Measurements from ENCODE around the gene SETD7. TPM values are rescaled to one million over a fixed set of nuclear protein-coding genes. Genes with fewer than 3 reads are reported as not detected.

SETD7 gene
- total RNA-seq, 2 experiments from 2014 or later = 7.2 to 7.4 TPM

- Mint-ChIP-seq H3K9me3 (ENCODE audit: insufficient read depth) (no peaks in the 10 kb centered on the region), H3K4me3 (no peak overlapping the region), H3K4me1 (ENCODE audit: low read depth) (no peaks in the 10 kb centered on the region), H3K36me3 (ENCODE audit: low read depth) (no peaks in the 10 kb centered on the region), H3K27me3 (ENCODE audit: low read depth) (peaks cover 8% of the 10 kb centered on the region), H3K27ac (no peak overlapping the region)
- ATAC-seq (no peak), DNase-seq (no peak)
- ChIA-PET POLR2A (no interaction called here), CTCF (interaction anchor here (1.5 kb wide), 1 partner anchor 10 kb away, joined by 6 read pairs; no protein-coding TSS in a partner anchor)
Observed at GRCh38 chr4:139567159-139567870, 11.3 kb upstream of the SETD7 start.

- Mint-ChIP-seq H3K27ac (no peak overlapping the region), H3K9me3 (ENCODE audit: insufficient read depth) (no peaks in the 10 kb centered on the region), H3K4me3 (no peak overlapping the region), H3K27me3 (ENCODE audit: low read depth) (peaks cover 8% of the 10 kb centered on the region), H3K36me3 (ENCODE audit: low read depth) (peaks cover 2% of the 10 kb centered on the region), H3K4me1 (ENCODE audit: low read depth) (peaks cover 15% of the 10 kb centered on the region)
- no peak for DNase-seq
- ATAC-seq = no peak
- ChIA-PET CTCF (interaction anchor here (0.5 to 1.2 kb wide), 2 partner anchors 10 to 37 kb away, joined by 3 read pairs; no protein-coding TSS in a partner anchor), POLR2A (no interaction called here)
Observed at GRCh38 chr4:139564502-139564901, 8.5 kb upstream of the SETD7 start.

DNA sequence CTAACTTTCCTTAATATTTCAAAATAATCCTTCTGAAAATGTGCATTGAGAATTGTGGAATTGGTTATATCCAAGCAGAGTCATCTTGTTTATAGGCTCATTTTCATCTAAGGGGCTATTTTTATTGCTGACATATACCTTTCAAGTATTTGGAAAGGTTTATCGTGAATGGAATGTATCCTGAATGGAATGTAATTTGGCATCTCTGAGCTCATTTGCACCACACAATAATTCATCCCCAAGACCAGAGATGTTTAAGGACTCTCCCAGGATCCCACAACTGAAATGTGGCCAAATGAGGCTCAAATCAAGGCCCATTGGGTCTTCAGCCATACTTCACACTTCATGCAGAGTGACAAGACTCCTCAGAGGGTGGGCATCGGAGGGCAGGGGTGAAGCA, 7.5 kb upstream of the SETD7 start:
- CTCF ChIA-PET = no interaction called here
- Mint-ChIP-seq H3K4me3 (no peak overlapping the region), H3K4me1 (ENCODE audit: low read depth) (peaks cover 24% of the 10 kb centered on the region), H3K27me3 (ENCODE audit: low read depth) (peaks cover 6% of the 10 kb centered on the region), H3K36me3 (ENCODE audit: low read depth) (peaks cover 2% of the 10 kb centered on the region), H3K27ac (no peak overlapping the region), H3K9me3 (ENCODE audit: insufficient read depth) (no peaks in the 10 kb centered on the region)
- no peak for DNase-seq
- no peak for ATAC-seq
- POLR2A ChIA-PET = no interaction called here

DNA sequence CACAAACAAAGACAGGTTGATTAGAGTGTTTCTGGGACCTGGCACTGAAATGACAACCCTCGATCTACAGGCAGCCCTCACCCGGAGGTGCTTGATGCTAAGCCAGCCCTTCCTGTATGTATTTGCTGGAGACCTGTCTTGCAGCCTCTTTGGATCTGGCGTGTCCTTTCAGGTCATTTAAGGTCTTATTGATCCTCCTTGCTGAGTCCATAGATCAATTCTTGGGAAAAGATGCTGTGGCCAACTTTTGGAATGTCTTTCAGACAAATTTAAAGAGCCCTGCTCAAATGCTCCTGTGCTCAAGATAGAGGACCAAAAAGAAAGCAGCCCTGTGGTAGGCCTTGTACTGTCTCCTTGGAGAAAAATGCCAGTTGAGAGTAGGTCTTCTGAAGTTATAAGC, 6.8 kb upstream of the SETD7 start:
- H3K4me1 Mint-ChIP-seq (ENCODE audit: low read depth) = peaks cover 30% of the 10 kb centered on the region
- ATAC-seq = no peak
- ChIA-PET CTCF (no interaction called here), POLR2A (no interaction called here)
- no peak overlapping the region for H3K27ac Mint-ChIP-seq
- H3K36me3 Mint-ChIP-seq (ENCODE audit: low read depth) = peaks cover 2% of the 10 kb centered on the region
- no peaks in the 10 kb centered on the region for H3K9me3 Mint-ChIP-seq (ENCODE audit: insufficient read depth)
- H3K27me3 Mint-ChIP-seq (ENCODE audit: low read depth) = peaks cover 3% of the 10 kb centered on the region
- no peak overlapping the region for H3K4me3 Mint-ChIP-seq
- DNase-seq = no peak

DNA sequence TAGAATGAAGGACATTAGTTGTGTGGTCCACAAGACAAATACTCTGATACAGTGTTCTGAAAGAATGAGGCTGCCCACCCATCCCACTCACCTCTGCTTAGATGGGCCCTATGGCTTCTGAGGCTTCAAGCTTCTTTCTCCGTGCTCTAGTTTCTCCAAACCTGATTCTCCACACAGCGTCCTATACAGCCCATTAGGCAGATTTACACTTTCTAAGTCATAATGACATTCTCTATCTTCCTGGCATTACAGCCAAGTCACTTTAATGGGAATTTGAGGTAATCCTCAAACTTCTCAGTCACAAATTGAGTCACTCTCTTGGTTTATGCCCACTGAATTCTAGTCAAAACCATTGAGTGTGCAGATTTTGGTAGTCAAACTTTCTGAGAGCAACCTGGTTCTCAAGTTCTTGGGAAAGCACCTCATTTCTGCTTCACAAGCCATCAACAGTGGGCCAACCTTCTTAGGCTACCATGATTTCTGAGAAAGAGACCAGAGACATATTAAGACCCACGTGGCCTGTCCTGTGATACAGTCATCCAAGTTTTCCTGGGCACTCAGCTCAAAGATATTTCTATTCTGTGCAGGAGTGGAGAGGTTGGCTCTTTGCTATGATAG, 6.2 kb upstream of the SETD7 start:
- H3K4me1 Mint-ChIP-seq (ENCODE audit: low read depth) = peaks cover 37% of the 10 kb centered on the region
- H3K4me3 Mint-ChIP-seq = no peak overlapping the region
- ChIA-PET CTCF (no interaction called here), POLR2A (no interaction called here)
- ATAC-seq = no peak
- no peaks in the 10 kb centered on the region for H3K9me3 Mint-ChIP-seq (ENCODE audit: insufficient read depth)
- no peak overlapping the region for H3K27ac Mint-ChIP-seq
- DNase-seq = no peak
- H3K36me3 Mint-ChIP-seq (ENCODE audit: low read depth) = peaks cover 2% of the 10 kb centered on the region
- H3K27me3 Mint-ChIP-seq (ENCODE audit: low read depth) = peaks cover 5% of the 10 kb centered on the region

- Mint-ChIP-seq H3K36me3 (ENCODE audit: low read depth) (peaks cover 2% of the 10 kb centered on the region), H3K27me3 (ENCODE audit: low read depth) (peaks cover 6% of the 10 kb centered on the region), H3K4me1 (ENCODE audit: low read depth) (peaks cover 42% of the 10 kb centered on the region), H3K27ac (peak overlapping the region; percentile 81), H3K9me3 (ENCODE audit: insufficient read depth) (no peaks in the 10 kb centered on the region), H3K4me3 (peak overlapping the region; percentile 6)
- DNase-seq = peak; percentile 28
- peak; percentile 16 for ATAC-seq
- CTCF ChIA-PET = interaction anchor here (1.3 kb wide), 1 partner anchor 43 kb away, joined by 4 read pairs; no protein-coding TSS in a partner anchor
- POLR2A ChIA-PET = interaction anchor here (0.8 kb wide), 1 partner anchor 57 kb away, joined by 3 read pairs; no protein-coding TSS in a partner anchor
Observed at GRCh38 chr4:139560406-139561104, 4.5 kb upstream of the SETD7 start.

GRCh38 chr4:139559687-139560086, 3.7 kb upstream of the SETD7 start:
- H3K27me3 Mint-ChIP-seq (ENCODE audit: low read depth) = peaks cover 6% of the 10 kb centered on the region
- peak overlapping the region; percentile 5 for H3K27ac Mint-ChIP-seq
- H3K4me3 Mint-ChIP-seq = no peak overlapping the region
- ChIA-PET CTCF (interaction anchor here (1.2 to 1.3 kb wide), 2 partner anchors 44 to 60 kb away, joined by 3 to 4 read pairs; no protein-coding TSS in a partner anchor), POLR2A (no interaction called here)
- H3K4me1 Mint-ChIP-seq (ENCODE audit: low read depth) = peaks cover 47% of the 10 kb centered on the region
- H3K9me3 Mint-ChIP-seq (ENCODE audit: insufficient read depth) = no peaks in the 10 kb centered on the region
- DNase-seq = no peak
- no peak for ATAC-seq
- H3K36me3 Mint-ChIP-seq (ENCODE audit: low read depth) = peaks cover 4% of the 10 kb centered on the region

- H3K4me3 Mint-ChIP-seq = no peak overlapping the region
- no peaks in the 10 kb centered on the region for H3K9me3 Mint-ChIP-seq (ENCODE audit: insufficient read depth)
- H3K4me1 Mint-ChIP-seq (ENCODE audit: low read depth) = peaks cover 53% of the 10 kb centered on the region
- DNase-seq (no peak), ATAC-seq (no peak)
- ChIA-PET POLR2A (no interaction called here), CTCF (interaction anchor here (1.2 kb wide), 1 partner anchor 61 kb away, joined by 3 read pairs; no protein-coding TSS in a partner anchor)
- peak overlapping the region; percentile 26 for H3K27ac Mint-ChIP-seq
- peaks cover 4% of the 10 kb centered on the region for H3K36me3 Mint-ChIP-seq (ENCODE audit: low read depth)
- peaks cover 6% of the 10 kb centered on the region for H3K27me3 Mint-ChIP-seq (ENCODE audit: low read depth)
Observed at GRCh38 chr4:139559089-139559479, 3.1 kb upstream of the SETD7 start.

- Mint-ChIP-seq H3K4me1 (ENCODE audit: low read depth) (peaks cover 54% of the 10 kb centered on the region), H3K4me3 (no peak overlapping the region)
Observed at GRCh38 chr4:139558235-139559088, 2.4 kb upstream of the SETD7 start.

DNA sequence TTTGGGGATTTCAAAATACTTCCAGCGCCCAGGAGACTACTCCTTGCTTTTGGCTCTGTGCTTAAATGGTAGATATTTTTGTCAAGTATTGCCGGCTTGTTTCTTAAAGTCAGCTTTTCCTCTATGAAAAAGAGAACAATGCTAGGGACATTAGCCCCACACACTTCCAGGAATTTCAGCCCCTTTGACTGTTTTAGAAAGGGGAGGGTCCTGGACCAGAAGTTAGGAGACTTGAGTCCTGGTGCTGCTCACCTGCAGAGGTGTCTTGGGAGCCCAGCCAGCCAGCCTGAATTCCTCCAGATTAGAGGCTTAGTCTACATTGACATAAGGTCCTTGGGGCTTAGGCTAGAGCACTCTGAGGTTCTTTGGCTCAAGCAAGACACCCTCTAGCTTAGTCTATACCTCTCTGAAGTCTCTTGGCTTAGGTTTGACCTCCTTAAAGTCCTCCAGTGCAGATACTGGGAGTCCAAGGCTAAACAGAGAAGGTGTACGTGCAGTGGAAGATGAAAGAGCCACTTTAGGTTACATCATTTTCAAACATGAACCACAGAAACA, 1.6 kb upstream of the SETD7 start:
- peak overlapping the region; percentile 89 for H3K27ac Mint-ChIP-seq

More at GRCh38 chr4:139558235-139559088, 2.4 kb upstream of the SETD7 start:
- no peak for ATAC-seq
- no peak overlapping the region for H3K27ac Mint-ChIP-seq
- DNase-seq = no peak
- ChIA-PET POLR2A (interaction anchor here (3.2 kb wide), 1 partner anchor 257 kb away, joined by 11 read pairs; the partner anchor contains the start of gene NAA15), CTCF (interaction anchor here (1.1 to 2.1 kb wide), 6 partner anchors 9 to 106 kb away, joined by 3 to 7 read pairs (median 4); no protein-coding TSS in a partner anchor)
- peaks cover 6% of the 10 kb centered on the region for H3K27me3 Mint-ChIP-seq (ENCODE audit: low read depth)
- H3K36me3 Mint-ChIP-seq (ENCODE audit: low read depth) = peaks cover 4% of the 10 kb centered on the region
- no peaks in the 10 kb centered on the region for H3K9me3 Mint-ChIP-seq (ENCODE audit: insufficient read depth)

More for the DNA sequence above, 1.6 kb upstream of the SETD7 start:
- ATAC-seq (no peak), DNase-seq (peak; percentile 28)
- ChIA-PET CTCF (interaction anchor here (0.7 to 2.1 kb wide), 9 partner anchors 9 to 105 kb away, joined by 3 to 7 read pairs (median 3); no protein-coding TSS in a partner anchor), POLR2A (interaction anchor here (0.8 to 3.2 kb wide), 2 partner anchors 257 to 543 kb away, joined by 3 to 11 read pairs; partner anchors contain the start of gene NAA15)
- Mint-ChIP-seq H3K4me3 (peak overlapping the region; percentile 95), H3K27me3 (ENCODE audit: low read depth) (peaks cover 7% of the 10 kb centered on the region), H3K4me1 (ENCODE audit: low read depth) (peaks cover 55% of the 10 kb centered on the region), H3K9me3 (ENCODE audit: insufficient read depth) (no peaks in the 10 kb centered on the region), H3K36me3 (ENCODE audit: low read depth) (peaks cover 4% of the 10 kb centered on the region)

Measured in activated CD8-positive, alpha-beta T cell treated with anti-CD3 and anti-CD28 coated beads, Interleukin-2, amount 10 ng/mL, durations not matched to agents 7 days and 5 days (primary cell).